Activated CD4-positive, alpha-beta T cell treated with anti-CD3 and anti-CD28 coated beads, Interleukin-10, Interleukin-2, amounts not matched to agents 100 ng/mL and 50 ng/mL, durations not matched to agents 16 hours and 8 hours (primary cell): ENCODE data around the gene SLC11A2.
"Not testable (repeated sequence)": the region's sequence is repeated elsewhere in the genome, so short reads cannot be mapped to it uniquely, and the experiment has no call there.

ENCODE experiments used
- DNase-seq: peaks from one replicate; pipeline ENCODE4 v3.0.0-alpha.2; 2020

SLC11A2 gene

DNA sequence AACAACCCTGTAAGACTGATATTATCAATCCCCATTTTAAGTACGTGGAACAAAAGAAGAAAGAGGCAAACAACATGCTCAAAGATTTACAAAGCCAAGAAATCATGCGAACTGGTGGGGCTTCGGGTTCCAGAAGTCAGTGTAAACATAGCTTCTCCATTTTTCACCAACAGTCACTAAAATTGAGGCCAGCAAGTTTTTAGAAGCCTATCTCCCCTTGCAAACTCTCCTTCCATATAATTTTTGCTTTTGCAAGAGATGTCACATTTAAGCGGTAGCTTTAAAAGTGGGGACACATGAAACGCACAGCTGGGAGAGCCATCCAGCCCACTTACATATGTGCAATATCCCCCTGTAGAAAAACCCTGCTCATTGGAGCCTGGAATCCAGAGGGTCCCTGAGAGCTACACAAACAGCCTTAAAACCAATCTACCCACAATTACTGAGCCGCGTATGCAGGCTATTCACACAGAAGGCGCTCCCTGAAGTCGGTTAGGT is 797 bp downstream of the SLC11A2 start:
- no peak for DNase-seq

DNA sequence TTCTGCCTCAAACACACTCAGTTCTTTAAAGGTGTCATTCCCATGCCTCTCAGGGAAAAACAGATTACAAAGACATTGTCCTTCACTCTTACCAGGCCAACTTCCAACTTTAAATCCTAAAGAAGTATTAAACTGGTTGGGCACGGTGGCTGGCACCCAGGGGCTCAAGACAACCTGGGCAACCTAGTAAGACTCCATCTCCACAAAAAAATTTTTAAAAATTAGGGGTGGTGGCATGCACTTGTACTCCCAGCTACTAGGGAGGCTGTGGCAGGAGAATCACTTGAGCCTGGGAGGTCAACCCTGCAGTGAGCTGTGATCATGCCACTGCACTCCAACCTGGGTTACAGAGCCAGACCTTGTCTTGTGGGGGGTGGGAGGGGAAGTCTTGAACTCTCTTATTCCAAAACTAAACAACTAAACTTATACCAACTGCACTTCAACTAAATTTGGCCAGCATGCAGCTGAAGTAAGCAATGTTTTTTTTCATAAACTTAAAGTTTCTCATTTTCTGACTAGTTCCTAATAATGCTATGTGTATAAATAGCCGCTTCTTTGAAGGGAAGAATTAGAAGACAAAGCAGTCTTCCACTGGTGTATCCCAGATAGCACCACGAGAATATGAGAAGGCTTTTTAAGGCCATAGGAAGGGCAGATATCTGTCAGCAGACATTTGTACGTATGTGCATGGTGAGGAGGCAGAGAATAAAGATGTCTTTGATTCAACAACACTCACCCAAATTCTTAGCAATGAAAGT is 2.4 kb downstream of the SLC11A2 start:
- no peak for DNase-seq

DNA sequence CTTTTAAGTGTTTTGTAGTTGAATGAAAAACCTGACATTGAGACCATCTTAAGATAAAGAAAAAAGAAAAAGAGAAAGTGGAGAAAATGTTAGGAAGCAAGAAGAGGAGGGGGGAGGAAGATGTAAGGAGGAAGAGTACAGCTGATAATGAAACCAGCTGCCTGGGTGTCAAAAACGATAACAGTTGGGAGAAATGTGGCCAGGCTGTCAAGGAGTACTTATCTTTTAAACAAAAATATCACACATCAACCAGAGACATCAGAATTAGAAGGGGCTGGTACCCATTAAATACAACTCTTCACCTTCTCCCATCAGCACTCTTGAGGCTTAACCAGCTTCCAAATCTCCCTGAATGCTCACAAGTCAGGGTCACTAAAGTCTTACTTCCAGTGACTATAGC is 4.5 kb downstream of the SLC11A2 start:
- DNase-seq, result no peak

DNA sequence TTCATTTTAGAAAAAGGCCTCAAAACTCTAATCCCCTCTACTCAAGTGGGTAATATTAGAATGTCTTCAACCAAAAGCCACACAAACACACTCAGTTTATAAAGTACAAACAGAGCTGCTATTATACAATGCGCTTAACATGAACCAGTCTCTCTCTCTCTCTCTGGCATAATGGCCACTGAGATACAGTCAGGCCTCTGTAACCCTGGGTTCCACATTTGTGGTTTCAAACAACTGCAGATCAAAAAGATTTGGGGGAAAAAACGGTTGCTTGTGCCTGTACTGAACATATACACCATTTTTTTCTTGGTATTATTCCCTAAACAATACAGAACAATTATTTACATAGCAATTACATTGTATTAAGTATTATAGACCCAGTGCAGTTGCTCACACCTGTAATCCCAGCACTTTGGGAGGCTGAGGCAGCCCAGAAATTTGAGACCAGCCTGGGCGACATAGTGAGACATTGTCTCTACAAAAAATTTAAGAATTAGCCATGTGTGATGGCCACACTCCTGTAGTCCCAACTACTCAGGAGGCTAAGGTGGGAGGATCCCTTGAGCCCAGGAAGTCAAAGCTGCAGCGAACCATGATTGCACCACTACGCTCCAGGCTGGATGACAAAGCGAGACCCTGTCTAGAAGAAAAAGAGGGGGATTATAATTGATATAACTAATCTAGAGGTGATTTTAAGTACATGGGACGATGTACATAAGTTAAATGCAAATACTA is 5.6 kb downstream of the SLC11A2 start:
- no peak for DNase-seq

DNA sequence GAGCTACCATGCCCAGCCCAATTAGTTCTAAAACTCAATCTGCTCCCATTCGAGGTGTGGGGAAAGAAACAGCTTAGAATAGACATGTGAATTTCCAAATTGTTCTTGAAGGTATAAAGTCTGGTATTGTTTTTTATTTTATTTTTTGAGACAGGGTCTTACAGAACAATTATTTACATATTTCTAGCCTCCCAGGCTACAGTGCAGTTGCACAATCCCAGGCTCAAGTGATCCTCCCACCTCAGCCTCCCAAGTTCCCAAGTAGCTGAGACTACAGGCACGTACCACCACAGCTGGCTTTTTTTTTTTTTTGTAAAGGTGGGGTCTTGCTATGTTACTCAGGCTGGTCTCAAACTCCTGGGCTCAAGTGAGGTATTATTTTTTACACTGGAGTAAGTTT is 6.3 kb downstream of the SLC11A2 start:
- no peak for DNase-seq

DNA sequence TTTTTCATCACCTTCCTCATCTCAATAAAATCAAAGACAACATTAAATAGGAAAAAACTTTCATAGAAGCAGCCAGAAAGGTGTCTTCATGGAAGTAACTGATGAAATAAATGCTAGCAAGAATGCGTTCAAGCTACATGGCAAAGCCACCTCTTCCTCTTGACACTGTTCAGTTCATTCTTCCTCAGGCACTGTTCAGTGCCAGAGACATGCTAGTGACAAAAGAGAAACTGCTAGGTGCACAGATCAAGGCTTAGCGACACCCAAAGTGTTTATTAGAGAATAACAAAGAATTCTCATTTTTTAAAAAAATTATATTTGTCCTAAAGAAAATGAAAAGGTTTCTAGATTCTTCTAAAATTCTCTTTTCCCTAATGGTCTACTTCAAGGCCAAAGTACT is 7.2 kb downstream of the SLC11A2 start:
- no peak for DNase-seq

DNA sequence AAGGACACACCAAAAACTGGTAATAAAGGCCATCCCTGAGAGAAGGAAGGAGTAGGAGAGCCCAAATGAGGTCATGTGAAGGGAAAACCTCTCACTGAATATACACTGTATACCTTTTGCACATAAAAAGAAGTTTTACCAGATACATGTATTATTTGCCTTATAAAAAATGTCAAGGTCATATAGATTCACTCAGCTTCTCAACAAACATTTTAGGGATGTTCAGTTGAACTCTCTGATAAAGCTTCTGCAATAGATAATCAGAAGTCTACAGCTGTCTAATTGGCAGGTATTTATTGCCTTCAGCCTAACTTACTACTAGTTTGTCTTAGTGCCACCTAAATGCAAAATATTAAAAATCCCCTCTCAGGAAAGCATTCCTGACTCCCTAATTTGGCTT is 8.7 kb downstream of the SLC11A2 start:
- no peak for DNase-seq

DNA sequence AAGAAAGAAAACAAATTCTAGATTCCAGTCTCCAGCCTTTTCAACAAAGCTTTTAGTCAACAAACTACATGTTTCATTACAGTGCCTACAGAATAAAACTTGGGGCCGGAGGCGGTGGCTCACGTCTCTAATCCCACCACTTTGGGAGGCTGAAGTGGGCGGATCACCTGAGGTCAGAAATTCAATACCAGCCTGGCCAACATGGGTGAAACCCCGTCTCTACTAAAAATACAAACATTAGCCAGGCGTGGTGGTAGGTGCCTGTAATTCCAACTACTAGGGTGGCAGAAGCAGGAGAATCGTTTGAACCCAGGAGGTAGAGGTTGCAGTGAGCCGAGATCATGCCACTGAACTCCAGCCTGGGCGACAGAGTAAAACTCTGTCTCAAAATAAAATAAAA is 11.7 kb downstream of the SLC11A2 start:
- DNase-seq, result not testable (repeated sequence)

DNA sequence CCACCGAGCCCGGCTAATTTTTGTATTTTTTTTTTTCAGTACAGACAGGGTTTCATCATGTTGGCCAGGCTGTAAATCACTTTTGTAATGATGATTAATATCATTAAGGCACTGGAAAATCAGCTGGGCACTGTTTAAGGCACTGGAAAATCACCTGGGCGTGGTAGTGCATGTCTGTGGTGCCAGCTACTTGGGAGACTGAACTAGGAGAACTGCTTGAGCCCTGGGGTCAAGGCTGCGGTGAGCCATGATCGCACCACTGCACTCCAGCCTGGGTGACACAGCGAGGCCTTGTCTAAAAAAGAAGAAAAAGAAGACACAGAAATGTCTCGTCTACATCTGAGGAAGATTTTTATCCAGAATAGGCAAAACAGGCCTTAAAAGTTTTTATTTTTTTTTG is 12.7 kb downstream of the SLC11A2 start:
- no peak for DNase-seq

DNA sequence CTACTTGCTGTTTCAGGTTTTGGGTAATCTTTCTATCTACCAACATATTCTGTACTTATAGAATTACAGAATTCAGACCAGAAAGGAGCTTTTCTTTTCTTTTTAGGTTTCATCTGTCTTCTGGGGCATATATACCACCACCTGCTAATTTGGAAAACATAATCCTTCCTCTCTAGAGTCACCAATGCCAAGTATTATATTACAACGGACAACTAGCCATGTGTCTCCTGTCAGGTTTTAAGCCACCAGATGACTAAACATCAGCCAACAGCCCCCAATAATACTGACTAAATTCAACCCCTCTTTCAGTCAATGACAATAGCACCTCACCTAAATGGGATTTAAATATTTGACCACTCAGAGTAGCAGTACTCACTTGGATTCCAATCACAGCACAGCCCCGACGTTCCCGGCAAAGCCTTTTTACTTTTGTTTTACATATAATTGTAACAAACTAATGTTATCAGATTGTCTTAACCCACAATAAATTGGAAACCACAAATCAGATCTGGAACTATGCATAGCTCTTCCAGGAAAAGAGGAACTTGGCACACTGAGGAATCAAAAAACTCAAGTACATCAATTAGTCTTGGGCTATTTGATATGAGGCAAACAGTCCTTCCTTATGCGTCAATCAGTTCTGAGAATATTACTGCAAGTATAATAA is 13.5 kb downstream of the SLC11A2 start:
- peak; percentile 30 for DNase-seq

DNA sequence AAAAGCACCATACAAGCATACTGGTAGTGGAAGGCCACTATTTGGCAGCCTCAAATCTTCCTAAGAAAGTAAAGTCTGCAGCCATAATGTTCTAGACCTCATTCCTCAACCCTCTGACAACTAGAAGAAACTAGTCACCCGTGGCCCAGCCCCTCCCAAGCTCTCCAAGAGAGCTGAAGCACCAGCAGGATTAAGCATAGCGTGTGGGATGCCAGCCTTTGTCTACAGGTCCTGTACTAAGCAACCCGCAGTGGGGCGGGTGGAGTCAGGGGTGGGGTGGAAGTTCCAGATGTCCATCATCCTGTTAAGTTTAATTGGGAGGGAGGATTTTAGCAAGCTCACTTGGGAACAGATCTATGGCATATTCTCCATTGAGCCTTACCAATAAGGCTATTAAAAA is 14.2 kb downstream of the SLC11A2 start:
- no peak for DNase-seq

DNA sequence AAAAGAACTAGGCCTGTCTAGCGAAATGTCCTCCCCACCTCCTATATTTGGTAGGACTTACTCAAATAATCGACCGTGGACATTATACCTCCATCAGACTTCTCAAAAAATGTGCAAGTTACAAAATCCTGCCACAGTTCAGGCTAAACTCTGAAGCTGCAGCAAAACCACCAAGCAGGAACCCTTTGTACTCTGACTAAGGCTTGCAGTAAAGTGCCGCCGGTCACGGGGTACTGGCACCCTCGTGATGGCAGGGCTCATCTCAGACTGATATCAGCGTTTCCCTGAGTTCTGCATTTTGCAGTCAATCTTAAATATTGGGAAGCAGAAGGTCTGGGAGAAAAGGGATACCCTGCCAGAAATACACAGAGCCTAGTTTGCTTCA is 17.1 kb downstream of the SLC11A2 start:
- DNase-seq, result peak; percentile 62

DNA sequence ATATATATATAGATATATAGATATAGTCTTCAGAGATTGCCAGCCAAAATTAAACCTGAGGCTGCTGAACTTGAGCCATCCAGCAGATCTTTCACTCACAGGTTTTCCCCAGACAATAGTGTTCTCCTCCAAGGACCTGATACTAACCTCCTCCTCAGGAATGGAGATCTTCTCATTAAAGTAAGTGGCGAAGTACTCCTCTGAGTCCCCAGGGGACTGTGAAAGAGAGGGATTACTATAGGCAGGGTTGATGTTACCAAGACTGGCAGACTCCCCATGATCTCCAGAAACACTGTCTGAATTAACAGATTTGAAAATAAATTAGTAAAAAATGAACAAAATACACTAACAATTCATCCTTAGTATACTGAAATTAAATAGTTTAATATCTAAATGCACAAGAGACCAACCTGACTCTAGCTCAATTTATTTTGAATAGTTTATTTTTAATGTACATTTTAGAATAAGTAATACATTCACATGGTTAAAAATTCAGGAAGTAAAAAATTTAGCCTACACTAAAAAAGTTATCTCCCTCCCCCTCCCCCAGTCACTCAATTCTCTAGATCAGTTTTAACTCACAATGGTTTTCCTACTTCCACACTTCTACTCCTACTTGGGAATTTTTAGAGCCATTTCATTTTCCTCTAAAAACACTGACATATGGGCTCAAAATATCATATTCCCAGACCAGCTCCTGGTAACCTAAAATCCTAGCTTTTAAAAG is 17.7 kb downstream of the SLC11A2 start:
- no peak for DNase-seq

DNA sequence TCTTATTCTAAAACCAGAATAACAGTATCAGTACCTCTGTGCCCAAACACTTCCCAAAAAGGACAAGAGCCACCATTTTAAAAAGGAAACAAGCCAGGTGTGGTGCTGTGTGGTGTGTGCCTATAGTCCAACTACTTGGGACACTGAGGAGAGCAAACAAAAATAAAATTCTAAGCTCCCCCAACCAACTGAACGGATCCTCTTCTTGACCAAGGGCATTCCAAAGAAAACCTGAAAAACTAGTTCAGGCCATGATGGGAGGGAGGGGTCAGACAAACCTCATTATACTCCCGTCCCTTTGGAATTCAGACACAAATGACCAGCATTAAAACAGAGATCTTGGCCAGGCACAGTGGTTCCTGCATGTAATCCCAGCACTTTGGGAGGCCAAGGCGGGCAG is 20.5 kb downstream of the SLC11A2 start:
- DNase-seq, result no peak

DNA sequence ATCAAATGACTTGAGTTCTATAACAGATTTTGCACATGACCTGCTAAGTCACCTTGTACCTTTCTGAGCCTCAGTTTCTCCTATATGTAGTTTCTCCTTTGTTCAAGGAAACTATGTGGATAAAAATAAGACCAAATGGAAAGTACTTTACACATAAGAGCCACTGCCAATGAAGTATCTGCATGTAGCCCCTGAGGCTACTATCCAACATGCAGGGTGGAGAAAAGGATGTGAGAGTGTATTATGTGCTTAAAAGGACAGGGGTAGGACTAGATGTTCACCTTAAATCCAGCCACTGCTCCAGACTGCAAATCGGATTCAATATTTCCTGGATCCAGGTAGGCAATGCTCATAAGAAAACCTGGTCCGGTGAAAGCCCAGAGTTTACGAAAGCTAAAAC is 21.2 kb downstream of the SLC11A2 start:
- DNase-seq, result no peak

DNA sequence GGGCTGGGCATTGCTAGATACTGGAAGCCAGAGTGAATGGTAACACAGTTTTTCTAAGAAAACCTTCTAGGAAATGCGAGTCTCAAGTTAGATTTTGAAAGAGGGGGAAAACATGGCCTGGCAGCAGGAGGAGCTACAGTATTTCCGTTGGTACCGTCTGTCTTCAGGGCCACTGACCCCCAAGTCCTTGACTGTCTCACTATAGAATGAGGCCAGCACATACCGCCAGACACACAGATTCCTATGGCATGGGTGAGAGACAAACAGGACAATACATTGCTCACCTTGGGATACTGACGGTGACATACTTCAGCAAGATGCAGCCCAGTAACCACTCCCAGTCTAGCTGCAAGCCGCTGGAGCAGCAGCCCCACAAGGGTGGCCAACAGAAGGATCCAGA is 21.7 kb downstream of the SLC11A2 start:
- no peak for DNase-seq

DNA sequence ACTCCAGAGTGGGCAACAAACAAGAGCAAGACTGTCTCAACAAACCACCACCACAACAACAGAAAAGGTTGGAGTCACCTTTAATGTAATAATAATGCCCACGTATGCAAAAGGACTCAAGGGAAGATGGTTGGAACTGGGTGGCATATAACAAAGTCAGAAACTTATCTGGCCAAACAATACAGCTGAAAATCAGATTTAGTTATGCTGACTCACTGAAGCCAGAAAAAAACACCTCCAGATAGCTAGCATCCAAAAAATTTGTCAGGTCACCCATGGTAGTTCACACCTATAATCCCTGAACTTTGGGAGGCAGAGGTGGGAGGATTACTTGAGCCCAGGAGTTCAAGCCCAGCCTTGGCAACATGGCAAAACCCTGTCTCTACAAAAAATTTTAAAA is 24.4 kb downstream of the SLC11A2 start:
- no peak for DNase-seq

DNA sequence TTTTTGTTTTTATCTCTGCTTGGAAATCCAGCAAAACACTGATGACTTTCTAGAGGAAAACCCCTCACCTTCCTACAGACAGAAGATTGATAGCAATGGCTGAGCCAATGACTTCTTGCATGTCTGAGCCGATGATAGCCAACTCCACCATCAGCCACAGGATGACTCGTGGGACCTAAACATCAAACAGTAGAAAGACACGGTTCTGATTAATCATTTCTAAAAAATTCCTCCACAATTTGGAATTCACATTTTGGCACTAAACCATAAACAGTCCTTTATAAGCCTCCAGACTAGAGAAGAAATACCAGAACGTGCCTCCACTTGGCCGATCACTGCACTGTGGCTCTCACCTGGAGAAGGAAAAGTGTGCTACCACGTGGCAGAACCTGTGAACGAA is 25.9 kb downstream of the SLC11A2 start:
- no peak for DNase-seq

DNA sequence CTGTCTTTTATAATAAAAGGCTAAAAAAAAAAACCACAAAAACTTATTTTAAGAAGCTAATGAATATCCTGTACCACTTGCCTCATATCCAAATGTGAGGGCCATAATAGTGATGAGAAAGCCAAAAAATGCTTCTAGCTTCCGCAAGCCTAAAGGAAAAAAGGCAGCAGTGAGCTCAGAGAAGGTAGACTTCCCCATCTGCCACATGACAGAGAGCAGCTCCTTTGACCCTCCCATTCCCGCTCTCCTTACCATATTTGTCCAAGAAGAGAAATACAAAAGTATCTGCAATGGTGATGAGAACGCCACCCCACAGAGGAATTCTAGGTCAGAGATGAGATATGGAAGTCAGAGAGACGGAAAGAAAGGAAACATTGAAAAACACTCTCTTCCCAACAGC is 27.1 kb downstream of the SLC11A2 start:
- DNase-seq, result no peak

DNA sequence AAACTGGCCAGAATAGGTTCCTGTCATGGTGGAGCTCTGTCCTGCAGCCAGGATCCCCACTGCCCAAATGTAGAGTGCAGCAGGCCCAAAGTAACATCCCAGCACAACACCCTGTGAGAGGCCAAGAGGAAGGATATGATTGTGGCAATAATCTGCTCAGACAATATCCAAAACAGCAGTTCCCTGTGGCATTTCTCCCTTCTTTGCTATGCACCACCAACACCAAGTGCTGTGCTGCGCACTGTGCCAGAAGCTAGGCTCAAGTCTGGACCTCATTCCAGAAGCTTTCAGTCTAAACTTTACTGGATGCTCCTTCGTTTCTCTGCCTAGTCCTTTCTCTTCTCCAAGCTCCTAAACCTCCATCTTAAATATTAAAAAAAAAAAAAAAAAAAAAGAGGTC is 33.4 kb downstream of the SLC11A2 start:
- no peak for DNase-seq

DNA sequence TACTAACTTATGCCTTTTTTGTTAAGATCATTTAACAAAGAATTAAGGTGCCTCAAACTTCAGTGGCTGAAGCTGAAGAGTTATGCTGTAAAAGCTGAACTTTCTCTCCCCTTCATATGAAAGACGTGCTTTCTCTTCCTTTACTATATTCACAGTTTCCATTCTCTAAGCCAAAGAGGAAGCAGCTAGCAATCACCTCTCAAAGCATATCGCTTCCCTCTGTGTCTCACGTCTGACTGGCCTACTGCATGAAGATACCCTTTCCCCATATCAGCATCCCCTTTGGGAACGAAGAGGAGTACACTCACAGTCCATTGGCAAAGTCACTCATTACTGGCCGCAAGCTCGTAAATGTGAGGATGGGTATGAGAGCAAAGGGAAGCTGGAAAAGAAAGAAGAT is 34.9 kb downstream of the SLC11A2 start:
- no peak for DNase-seq

DNA sequence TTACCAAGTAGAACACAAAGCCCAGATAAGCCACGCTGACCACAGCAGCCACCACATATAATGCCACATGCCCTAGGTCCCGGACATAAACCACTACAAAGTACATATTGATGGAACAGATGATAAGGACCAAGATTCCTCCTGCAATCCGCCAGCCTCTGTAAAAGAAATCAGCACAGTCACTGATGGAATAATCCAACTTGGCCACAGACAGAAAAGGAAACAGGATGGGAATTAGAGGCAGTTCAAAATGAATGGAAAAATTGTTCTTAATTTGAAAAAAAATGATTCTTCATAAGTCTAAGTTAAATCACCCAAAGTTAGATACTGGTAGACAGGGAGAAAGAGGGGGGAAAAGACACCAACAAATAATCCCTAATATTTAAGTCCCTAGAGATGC is 35.4 kb downstream of the SLC11A2 start:
- DNase-seq, result no peak

DNA sequence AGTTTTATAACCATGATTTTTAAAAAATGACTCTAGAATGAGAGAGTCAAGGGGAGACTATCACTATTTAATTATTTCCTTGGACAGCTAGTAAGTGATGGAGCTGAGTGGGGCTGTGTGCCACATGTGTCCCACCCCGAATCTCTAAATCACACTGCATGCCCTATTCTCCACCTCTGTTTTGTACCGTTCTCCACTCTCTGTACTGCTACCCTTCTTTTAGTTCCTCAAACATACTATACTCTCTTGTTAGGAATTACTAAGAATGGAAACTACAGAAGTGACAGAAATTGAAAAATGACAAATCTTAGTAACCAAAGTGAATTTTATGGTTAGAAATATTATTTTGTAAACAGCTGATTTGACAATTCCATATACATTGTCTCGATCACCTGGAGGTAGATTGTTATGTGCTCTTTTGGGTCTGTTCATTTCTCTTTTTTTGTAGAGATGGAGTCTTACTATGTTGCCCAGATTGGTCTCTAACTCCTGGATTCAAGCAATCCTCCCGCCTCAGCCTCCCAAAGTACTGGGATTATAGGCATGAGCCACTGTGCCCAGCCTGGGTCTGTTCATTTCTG is 35.9 kb downstream of the SLC11A2 start:
- peak; percentile 16 for DNase-seq
